ENCODE measurements around the gene TESPA1.
A peak's percentile ranks its signal among the peaks of the same experiment; 100 is the strongest.
"Not testable (repeated sequence)": the region's sequence is repeated elsewhere in the genome, so short reads cannot be mapped to it uniquely, and the experiment has no call there.

TESPA1 gene

GRCh38 chr12:54981796-54982195 lies 2.8 kb downstream of the TESPA1 start:
- no peak for DNase-seq

DNA sequence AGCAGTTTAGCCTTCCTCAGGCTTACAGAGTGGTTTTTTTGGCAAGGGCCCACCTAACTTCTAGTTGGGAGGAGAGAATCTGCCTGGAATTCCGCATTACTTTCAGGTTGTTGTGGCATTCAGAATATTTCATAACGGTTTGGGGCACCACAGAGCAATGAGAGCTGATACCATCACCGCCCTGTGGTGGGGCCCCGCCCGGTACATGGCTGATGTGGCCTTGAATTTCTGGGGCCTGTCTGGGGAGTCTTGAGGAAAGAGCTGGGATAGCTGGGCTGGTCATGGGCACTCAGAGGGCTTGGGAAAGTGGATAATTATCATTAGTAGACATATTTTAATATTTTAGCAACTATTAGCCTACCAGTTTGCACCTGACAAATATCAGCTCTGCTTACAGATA lies 4.2 kb downstream of the TESPA1 start:
- DNase-seq: no peak

- DNase-seq: no peak
These were observed 6.7 kb downstream of the TESPA1 start for GRCh38 chr12:54977857-54978256.

- DNase-seq: no peak
These were observed 7.4 kb downstream of the TESPA1 start for GRCh38 chr12:54977155-54977554.

GRCh38 chr12:54975875-54976274 lies 8.7 kb downstream of the TESPA1 start:
- no peak for DNase-seq

GRCh38 chr12:54975272-54975671 lies 9.3 kb downstream of the TESPA1 start:
- DNase-seq: no peak

GRCh38 chr12:54974279-54974678 lies 10.3 kb downstream of the TESPA1 start:
- DNase-seq: no peak

- no peak for DNase-seq
These were observed 11.0 kb downstream of the TESPA1 start for GRCh38 chr12:54973556-54973955.

GRCh38 chr12:54970741-54971140 lies 13.8 kb downstream of the TESPA1 start:
- DNase-seq: no peak

- DNase-seq: no peak
These were observed 16.3 kb downstream of the TESPA1 start for GRCh38 chr12:54968181-54968730.

DNA sequence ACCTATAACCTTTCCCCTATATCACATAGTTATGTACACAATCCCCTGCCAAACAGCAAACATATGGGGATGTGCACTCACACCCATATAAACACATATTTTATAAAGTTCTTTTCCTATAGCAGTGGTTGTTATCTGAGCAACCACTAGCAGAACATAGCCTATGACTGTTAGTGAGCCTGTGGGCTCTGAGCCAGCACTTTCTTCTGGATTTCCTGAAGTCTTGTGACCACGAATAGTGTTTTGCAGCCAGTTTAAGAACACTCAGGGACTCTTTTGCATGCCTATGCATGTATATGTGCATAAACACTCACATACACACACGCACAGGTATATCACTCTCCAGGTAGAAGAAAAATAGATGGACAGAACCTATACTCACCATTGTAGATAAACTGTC lies 17.1 kb downstream of the TESPA1 start:
- DNase-seq: peak; percentile 29

- no peak for DNase-seq
These were observed 23.4 kb downstream of the TESPA1 start for GRCh38 chr12:54961190-54961589.

GRCh38 chr12:54959291-54960018 lies 25.1 kb downstream of the TESPA1 start:
- no peak for DNase-seq

DNA sequence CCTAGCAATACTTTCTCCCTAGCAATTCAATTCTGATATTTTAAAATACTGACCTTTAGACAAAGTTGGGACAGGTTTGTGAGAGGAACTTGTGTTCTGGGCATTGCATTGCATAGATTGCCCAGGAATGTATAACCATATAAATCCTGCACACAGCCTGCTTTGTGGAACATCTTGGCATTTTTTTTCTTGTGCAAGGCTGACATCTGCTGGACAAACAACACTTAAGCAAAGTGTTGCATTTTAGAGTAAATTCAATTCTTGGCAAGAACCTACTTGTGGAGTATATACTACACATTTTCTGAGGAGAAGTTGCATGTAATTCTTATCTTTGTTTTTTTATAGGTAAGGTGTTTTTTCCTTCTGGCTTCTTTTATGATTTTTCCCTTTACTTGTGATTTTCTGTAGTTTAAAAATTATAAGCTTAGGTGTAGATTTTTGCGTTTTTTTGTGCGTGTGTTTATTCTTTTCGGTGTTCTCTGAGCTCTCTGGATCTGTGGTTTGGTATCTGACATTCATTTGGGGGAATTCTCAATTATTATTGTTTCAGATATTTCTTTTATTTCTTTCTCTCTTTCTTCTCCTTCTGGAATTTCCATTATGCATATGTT lies 26.4 kb downstream of the TESPA1 start:
- DNase-seq: peak; percentile 55

- DNase-seq: no peak
These were observed 27.5 kb downstream of the TESPA1 start for GRCh38 chr12:54956818-54957641.

- no peak for DNase-seq
These were observed 28.2 kb downstream of the TESPA1 start for GRCh38 chr12:54956322-54956721.

GRCh38 chr12:54954801-54955200 lies 29.8 kb downstream of the TESPA1 start:
- no peak for DNase-seq

- DNase-seq: no peak
These were observed 30.3 kb downstream of the TESPA1 start for GRCh38 chr12:54954228-54954627.

DNA sequence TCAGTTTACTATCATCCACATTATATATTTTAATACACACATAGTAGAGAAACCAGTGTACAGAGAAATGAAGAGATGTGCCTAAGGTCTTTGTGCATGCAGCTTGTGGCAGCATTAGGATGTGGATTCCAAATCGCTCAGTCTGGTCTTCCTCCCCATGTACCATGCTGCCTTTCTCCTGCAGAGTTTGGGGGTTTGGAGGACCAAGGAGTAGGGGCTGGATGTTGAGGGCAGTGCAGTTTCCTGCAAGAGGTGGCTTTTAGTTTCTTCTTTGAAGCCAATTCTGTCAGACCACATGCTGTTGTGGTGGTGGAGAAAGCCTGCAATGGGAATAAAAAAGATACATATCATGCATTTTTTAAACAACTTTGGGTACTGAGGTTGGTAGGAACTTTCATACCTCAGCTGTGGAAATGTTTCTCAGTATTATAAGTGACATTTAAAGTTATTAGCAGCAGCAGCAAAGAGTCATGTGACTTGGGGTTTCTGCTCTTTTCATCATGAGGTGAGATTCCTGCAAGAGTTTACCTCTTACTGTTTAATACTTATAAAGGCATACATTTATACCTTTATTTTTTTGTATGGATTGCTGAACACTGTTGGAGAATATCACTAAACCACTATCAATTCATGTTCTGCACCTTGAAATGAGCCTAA lies 34.4 kb downstream of the TESPA1 start:
- no peak for DNase-seq

DNA sequence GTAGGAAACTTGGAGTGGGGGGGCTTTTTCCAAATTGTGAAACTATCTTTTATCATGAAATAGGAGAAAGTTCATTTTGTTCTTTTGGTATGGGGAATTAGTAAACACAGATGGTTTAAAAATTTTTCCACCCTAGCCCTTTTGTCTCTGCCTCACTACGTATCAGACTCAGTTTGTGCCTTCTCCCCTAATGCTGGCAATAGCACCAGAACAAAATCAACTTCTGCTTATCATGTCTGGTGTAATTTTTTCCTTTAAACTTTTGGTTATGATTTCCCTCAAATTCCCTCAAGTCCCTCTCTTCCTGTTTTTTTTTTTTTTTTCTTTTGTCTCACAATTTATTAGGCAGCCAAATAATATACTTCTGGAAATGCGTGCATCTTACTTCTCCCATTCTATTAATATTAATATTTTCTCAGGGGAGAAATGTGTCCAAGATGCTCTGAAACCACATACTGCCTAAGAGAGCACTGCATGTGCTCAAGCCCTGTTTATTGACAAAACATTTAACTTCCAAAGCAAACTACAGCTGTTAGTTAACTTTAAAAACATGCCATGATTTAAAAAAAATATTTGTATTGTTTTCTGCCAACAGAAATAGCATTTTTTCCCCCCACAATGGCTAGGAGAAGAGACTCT lies 35.4 kb downstream of the TESPA1 start:
- DNase-seq: no peak

DNA sequence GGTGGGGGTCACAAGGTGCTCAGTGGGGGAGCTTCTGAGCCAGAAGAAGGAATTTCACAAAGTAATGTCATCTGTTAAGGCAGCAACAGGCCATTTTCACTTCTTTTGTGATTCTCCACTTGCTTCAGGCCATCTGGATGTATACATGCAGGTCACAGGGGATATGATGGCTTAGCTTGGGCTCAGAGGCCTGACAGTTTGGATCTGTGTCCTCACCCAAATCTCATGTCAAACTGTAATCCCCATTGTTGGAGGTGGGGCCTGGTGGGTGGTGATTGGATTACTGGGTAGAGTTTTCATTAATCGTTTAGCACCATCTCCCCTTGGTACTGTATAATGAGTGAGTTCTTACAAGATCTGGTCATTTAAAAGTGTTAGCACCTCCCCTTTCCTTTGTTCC lies 36.4 kb downstream of the TESPA1 start:
- DNase-seq: no peak

- no peak for DNase-seq
These were observed 39.5 kb downstream of the TESPA1 start for GRCh38 chr12:54945082-54945481.

GRCh38 chr12:54943292-54943691 lies 41.3 kb downstream of the TESPA1 start:
- DNase-seq: not testable (repeated sequence)
